Activated CD8-positive, alpha-beta T cell treated with anti-CD3 and anti-CD28 coated beads, Interleukin-2, amount 10 ng/mL, durations not matched to agents 7 days and 5 days (primary cell): ENCODE measurements around the gene PIEZO2. TPM values are rescaled to one million over a fixed set of nuclear protein-coding genes. Genes with fewer than 3 reads are reported as not detected.

Experiments
- ATAC-seq: fragments of 150-1000 bp; cut with Tn5 transposase; one replicate; pipeline ENCODE4 v1.10.0; 2021; ENCODE audit warnings: moderate library complexity
- CTCF ChIA-PET: fragments of 350-600 bp; sonication (Branson Sonifier 250); formaldehyde crosslinking; loops from one replicate; lab custom pipeline; 2021; ENCODE audit warnings: antibody characterized with exemption; lab: Charles Lee
- POLR2A ChIA-PET: fragments of 350-600 bp; sonication (Branson Sonifier 250); formaldehyde crosslinking; loops from one replicate; lab custom pipeline; 2021; ENCODE audit warnings: antibody characterized with exemption; lab: Charles Lee
- DNase-seq: peaks from one replicate; pipeline ENCODE4 v3.0.0-alpha.2; 2020
- H3K27ac Mint-ChIP-seq: one replicate; pipeline ENCODE4 v1.8.0; 2021; ENCODE audit warnings: mild to moderate bottlenecking, mixed read lengths
- H3K27me3 Mint-ChIP-seq: one replicate; pipeline ENCODE4 v1.8.0; 2021; ENCODE audit warnings: low read depth, mixed read lengths
- H3K36me3 Mint-ChIP-seq: one replicate; pipeline ENCODE4 v1.8.0; 2021; ENCODE audit warnings: low read depth, mixed read lengths
- H3K4me1 Mint-ChIP-seq: one replicate; pipeline ENCODE4 v1.8.0; 2021; ENCODE audit warnings: low read depth, mixed read lengths
- H3K4me3 Mint-ChIP-seq: one replicate; pipeline ENCODE4 v1.8.0; 2021; ENCODE audit warnings: mild to moderate bottlenecking, mixed read lengths
- H3K9me3 Mint-ChIP-seq: one replicate; pipeline ENCODE4 v1.8.0; 2022; ENCODE audit warnings: mixed read lengths; ENCODE audit not compliant: insufficient read depth
- total RNA-seq, 2 experiments: library from RNA; stranded (reverse); gene quantifications; one replicate each; pipeline ENCODE4 v1.2.3, GENCODE V29; 2021

Gene PIEZO2
- total RNA-seq, 2 experiments from 2014 or later = not detected

DNA sequence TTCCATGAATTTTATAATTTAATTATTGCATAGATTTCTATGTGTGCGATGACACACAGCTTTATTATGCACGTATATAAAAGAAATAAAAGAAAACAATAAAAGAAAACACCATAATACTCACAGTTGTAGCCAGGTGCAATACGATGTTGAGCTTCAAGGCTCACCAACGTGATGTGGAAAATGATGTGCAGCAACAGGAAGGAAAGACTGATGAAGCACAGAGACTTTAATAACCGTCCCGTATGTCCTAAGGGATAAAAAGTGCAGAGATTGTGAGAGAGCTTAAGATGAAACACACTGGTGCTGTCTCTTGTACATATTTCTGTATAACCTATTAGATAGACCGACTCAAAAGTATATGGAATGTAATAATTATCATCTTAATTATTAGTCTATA lies 170.0 kb downstream of the PIEZO2 start:
- ChIA-PET CTCF (no interaction called here), POLR2A (no interaction called here)
- no peak for DNase-seq
- no peak overlapping the region for H3K27ac Mint-ChIP-seq
- no peaks in the 10 kb centered on the region for H3K36me3 Mint-ChIP-seq
- H3K27me3 Mint-ChIP-seq = no peaks in the 10 kb centered on the region
- H3K9me3 Mint-ChIP-seq = peaks cover 8% of the 10 kb centered on the region
- no peak overlapping the region for H3K4me3 Mint-ChIP-seq
- no peak for ATAC-seq
- no peaks in the 10 kb centered on the region for H3K4me1 Mint-ChIP-seq

DNA sequence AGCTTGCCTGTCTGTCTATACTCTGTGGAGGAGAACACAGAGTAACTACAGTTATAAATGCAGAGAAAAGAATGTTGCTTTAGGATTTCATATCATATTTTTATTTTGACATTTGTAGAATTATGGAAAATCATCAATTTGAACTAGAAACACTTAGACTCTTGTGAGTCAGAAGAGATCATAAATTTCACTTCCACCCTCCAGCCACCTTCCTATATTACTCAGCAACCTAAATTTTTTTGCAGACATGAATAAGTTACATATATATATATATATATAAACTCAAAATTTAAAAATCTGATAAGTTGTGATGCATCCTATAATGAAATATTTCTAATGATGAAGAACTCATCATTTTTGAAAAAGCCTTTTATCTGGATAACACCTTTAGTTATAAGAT lies 172.3 kb downstream of the PIEZO2 start:
- Mint-ChIP-seq H3K27ac (no peak overlapping the region), H3K4me1 (no peaks in the 10 kb centered on the region), H3K36me3 (no peaks in the 10 kb centered on the region), H3K27me3 (no peaks in the 10 kb centered on the region), H3K4me3 (no peak overlapping the region), H3K9me3 (peaks cover 1% of the 10 kb centered on the region)
- DNase-seq (no peak), ATAC-seq (no peak)
- CTCF ChIA-PET = no interaction called here
- POLR2A ChIA-PET = no interaction called here

DNA sequence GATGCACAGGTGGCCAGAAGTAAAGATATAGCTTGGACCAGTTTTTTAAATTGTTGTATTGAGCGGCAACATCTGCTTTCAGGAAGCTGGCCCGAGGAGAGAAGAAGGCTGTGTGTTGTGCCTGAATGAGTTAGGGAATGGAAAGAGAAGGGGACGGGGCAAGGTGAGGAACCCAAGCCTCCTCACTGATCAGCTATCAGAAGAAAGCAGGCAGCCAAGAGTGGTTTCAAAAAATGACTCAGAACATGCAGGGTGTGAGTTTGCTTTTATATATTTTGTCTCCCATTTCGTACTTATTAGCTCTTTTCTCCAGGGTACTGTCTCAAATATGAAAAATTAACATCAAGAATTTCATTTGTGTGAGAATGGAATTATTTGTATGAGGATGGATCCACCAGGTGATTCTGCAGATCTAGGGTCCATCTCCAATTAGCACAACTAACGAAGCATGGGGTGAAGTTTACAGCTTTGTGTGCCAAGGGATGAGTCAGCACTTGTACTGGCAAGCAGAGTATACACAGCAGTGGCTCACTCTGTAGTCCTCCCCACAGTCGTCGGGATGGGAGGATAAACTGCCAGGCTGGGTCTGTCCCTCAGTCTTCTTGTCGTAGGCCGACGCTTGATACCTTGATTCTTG lies 175.7 kb downstream of the PIEZO2 start:
- no peak overlapping the region for H3K4me3 Mint-ChIP-seq
- DNase-seq = no peak
- H3K27ac Mint-ChIP-seq = no peak overlapping the region
- no peaks in the 10 kb centered on the region for H3K36me3 Mint-ChIP-seq
- H3K4me1 Mint-ChIP-seq = no peaks in the 10 kb centered on the region
- ATAC-seq = no peak
- CTCF ChIA-PET = no interaction called here
- POLR2A ChIA-PET = no interaction called here
- no peaks in the 10 kb centered on the region for H3K9me3 Mint-ChIP-seq
- no peaks in the 10 kb centered on the region for H3K27me3 Mint-ChIP-seq

DNA sequence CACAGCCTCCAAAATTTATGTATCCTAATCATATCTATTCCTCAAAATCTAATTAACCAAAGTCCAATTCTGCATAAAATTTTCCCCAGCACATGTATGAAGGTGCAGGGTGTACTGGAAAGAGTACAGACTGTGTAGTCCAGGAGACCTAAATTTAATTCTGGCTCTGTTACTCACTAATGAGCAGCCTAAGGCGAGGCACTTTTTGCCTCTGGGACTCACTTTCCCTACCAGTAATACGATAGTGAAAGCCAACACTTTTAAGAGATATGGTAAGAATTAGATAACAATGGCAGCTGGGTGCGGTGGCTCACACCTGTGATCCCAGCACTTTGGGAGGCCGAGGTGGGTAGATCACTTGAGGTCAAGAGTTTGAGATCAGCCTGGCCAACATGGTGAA lies 177.7 kb downstream of the PIEZO2 start:
- Mint-ChIP-seq H3K27me3 (no peaks in the 10 kb centered on the region), H3K27ac (no peak overlapping the region), H3K36me3 (no peaks in the 10 kb centered on the region), H3K4me1 (no peaks in the 10 kb centered on the region), H3K4me3 (no peak overlapping the region), H3K9me3 (no peaks in the 10 kb centered on the region)
- no peak for DNase-seq
- ChIA-PET CTCF (no interaction called here), POLR2A (no interaction called here)
- no peak for ATAC-seq

DNA sequence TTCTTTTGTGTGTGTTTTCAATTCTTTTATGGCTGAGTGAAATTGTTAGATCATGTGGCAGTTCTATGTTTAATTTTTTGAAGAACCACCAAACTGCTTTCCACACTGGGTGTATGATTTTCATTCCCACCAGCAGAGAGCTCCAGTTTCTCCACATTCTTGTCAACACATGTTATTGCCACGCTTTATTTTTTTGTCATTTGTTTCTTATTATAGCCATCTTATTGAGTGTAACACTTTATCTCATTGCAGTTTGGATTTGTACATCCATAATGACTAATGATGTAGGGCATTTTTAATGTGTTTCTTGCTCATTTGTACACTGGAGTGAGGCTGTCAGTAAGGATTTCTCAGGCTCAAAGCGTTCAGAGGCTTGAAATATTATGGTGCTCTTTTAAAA lies 184.2 kb downstream of the PIEZO2 start:
- POLR2A ChIA-PET = no interaction called here
- Mint-ChIP-seq H3K36me3 (no peaks in the 10 kb centered on the region), H3K4me1 (no peaks in the 10 kb centered on the region), H3K4me3 (no peak overlapping the region), H3K27me3 (no peaks in the 10 kb centered on the region), H3K27ac (no peak overlapping the region), H3K9me3 (no peaks in the 10 kb centered on the region)
- no peak for ATAC-seq
- CTCF ChIA-PET = no interaction called here
- no peak for DNase-seq

DNA sequence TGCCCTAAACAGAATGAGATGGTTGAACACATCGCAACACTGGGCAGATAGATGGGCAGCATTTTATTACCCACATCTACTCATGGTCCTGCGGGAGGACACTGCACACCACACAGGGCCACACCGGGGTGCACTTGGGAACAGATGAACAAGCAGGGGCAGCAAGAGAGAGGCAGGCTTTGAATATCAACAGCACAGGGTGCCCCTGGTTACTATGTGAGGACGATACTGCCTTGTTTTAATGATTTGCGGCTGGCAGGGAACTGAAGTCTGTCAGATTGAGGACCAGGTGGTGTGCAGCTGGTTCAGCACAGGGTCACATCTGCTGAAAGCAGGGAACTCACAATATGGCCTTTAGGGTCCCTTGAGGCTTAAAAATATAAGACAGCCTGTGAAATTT lies 195.7 kb downstream of the PIEZO2 start:
- Mint-ChIP-seq H3K36me3 (no peaks in the 10 kb centered on the region), H3K4me3 (no peak overlapping the region), H3K9me3 (no peaks in the 10 kb centered on the region), H3K27me3 (no peaks in the 10 kb centered on the region), H3K27ac (no peak overlapping the region), H3K4me1 (no peaks in the 10 kb centered on the region)
- CTCF ChIA-PET = no interaction called here
- DNase-seq (no peak), ATAC-seq (no peak)
- POLR2A ChIA-PET = no interaction called here

DNA sequence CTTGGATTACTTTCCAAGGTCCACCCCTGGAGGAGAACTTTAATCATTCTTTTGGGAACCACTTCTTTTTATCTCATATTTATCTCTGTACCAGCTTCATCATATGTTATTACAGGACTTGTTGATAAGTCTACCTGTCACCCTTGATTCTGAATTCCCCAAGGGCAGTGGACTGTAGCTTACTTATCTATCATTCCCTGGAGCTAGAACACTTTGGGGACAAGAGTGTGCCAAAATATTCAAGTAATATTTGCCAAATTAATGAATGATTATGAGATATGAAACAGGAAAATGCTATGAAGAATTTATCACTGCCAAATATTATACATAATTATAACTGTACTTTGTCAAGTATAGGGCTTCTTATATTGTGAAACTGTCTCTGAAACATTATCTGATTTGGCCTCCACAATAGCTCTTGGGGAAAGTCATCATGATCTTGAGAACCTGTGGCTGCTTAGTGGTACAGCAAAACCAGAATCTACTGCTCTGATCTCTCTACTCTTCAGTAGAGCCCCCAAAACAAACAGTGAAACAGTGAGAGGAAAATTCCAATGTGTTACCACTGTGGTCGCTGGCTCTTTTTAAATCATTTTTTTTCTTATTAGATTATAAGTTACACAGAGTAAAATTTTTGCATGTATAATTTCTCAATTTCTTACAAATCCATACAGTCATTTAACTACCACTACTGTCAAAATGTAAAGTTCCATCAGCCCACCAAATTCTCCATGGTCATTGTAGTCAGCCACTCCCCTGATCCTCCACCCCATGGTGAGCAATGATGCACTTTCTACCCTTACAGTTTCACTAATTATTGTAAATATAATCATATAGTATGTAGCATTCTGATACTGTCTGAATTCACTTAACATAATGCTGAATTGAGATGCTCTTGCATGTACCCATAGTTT lies 197.5 kb downstream of the PIEZO2 start:
- DNase-seq (no peak), ATAC-seq (no peak)
- Mint-ChIP-seq H3K27ac (no peak overlapping the region), H3K27me3 (no peaks in the 10 kb centered on the region), H3K9me3 (no peaks in the 10 kb centered on the region), H3K4me3 (no peak overlapping the region), H3K4me1 (no peaks in the 10 kb centered on the region), H3K36me3 (no peaks in the 10 kb centered on the region)
- POLR2A ChIA-PET = no interaction called here
- CTCF ChIA-PET = no interaction called here

DNA sequence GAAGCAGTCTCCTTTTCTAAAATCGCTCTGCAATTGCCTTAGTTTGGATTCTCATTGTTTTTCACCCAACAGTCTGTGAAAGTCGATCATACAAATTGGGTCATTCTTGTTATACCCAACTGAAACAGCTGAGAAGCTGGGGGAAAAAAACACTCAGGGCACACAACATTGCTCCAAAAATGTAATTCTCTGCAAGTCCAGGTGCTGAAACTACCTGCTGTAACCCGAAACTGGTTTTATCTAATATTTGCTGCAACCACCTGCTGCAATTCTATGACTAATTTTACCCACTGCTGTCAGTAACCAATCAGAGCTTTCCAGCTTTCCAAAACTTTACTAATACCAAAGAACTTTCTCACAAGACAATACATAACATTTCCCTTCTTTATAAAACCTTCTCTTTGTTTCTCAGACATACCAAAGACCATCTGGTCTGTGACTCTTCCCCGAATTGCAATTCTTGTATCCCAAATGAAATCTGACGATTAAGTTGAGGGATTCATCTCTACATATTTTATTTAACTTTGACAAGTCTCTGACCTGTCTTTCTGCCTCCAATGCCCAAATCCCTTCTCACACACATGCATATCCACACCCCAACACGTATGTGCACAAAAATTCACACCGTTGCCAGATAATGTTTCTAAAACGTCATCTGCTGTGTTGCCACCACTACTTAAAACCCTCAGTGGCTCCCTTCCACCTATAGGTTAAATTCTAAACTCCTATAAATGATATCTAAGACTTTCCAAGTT lies 198.3 kb downstream of the PIEZO2 start:
- no peak overlapping the region for H3K4me3 Mint-ChIP-seq
- CTCF ChIA-PET = no interaction called here
- no peaks in the 10 kb centered on the region for H3K4me1 Mint-ChIP-seq
- no peak overlapping the region for H3K27ac Mint-ChIP-seq
- DNase-seq (no peak), ATAC-seq (no peak)
- H3K27me3 Mint-ChIP-seq = no peaks in the 10 kb centered on the region
- H3K9me3 Mint-ChIP-seq = peaks cover 2% of the 10 kb centered on the region
- POLR2A ChIA-PET = no interaction called here
- H3K36me3 Mint-ChIP-seq = no peaks in the 10 kb centered on the region

DNA sequence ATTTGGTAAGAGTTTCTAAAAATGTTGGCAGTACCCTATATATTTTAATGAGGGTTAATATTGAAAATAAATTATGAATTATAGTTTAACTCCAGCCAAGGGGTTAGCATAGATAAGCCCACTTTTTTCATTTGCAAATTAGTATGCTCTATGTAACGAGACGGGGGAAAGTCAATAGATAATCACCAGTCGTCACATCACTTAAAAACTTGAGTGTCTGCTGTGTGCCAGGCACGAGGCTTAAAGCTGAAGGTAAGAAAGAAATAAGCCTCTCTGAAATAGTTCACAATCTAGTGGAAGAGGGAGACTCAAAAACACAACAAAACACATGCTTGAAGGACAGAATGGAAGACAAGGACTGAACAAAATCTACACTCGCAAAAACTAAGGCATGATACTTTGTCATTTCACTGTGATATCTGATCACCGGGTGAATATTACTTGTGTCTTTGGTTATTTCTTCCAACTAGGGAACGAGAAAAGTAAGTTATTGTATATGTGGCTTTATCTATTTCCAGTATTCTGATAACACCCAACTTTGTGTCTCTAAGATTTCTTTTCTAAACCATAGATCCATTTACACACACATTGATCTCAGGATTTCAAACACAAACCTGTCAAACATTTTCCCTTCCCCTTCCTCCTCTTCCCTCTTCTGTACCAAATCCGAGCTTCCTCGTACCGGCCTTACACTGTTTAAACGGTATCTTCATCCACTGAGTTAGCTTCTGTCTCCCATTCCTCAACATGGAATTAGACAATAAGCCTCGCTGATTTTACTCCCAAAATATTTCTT lies 199.1 kb downstream of the PIEZO2 start:
- Mint-ChIP-seq H3K27me3 (no peaks in the 10 kb centered on the region), H3K27ac (no peak overlapping the region), H3K9me3 (peaks cover 10% of the 10 kb centered on the region), H3K36me3 (no peaks in the 10 kb centered on the region), H3K4me3 (no peak overlapping the region), H3K4me1 (no peaks in the 10 kb centered on the region)
- DNase-seq (no peak), ATAC-seq (no peak)
- ChIA-PET POLR2A (no interaction called here), CTCF (no interaction called here)

DNA sequence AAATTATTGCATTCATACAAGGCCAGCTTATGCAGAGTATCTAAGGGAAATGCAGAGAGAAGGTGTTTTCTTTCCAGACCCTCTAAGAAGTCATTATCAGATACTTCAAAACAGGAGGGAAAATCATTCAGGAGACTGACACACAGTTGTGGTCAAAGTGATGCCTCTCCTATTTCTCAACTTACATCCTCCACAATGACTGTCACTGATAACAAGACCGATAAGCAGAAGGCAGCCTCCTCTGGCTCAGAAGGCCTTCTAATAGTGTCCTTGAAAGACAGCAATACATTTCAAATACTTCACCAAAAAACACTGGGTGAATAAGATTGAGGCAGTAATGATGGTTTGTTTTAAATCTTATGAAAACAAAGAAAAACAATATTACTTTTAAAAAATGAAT lies 199.7 kb downstream of the PIEZO2 start:
- Mint-ChIP-seq H3K27me3 (no peaks in the 10 kb centered on the region), H3K9me3 (peaks cover 14% of the 10 kb centered on the region), H3K27ac (no peak overlapping the region), H3K4me1 (no peaks in the 10 kb centered on the region), H3K4me3 (no peak overlapping the region), H3K36me3 (no peaks in the 10 kb centered on the region)
- ATAC-seq (no peak), DNase-seq (no peak)
- ChIA-PET POLR2A (no interaction called here), CTCF (no interaction called here)

DNA sequence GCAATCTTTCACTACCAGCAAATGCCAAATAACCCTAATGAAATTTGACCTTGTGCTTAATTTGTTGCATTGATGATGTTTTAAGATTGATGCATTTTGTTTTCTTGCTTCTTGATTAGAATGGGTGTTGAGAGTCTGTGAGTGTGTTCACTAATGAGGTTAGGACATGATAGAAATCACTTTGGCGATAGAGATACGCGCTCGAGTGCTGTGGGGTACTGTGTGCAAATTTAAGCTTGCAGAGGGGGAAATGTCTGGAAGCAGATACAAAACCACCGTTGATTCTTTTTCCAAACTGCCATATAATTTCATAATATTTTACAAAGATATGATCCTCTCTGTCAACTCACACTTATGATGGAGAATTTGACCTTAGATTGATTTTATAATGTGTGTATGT lies 200.9 kb downstream of the PIEZO2 start:
- no peak overlapping the region for H3K27ac Mint-ChIP-seq
- H3K27me3 Mint-ChIP-seq = no peaks in the 10 kb centered on the region
- ChIA-PET CTCF (no interaction called here), POLR2A (no interaction called here)
- DNase-seq (no peak), ATAC-seq (no peak)
- no peak overlapping the region for H3K4me3 Mint-ChIP-seq
- no peaks in the 10 kb centered on the region for H3K36me3 Mint-ChIP-seq
- H3K9me3 Mint-ChIP-seq = peaks cover 16% of the 10 kb centered on the region
- no peaks in the 10 kb centered on the region for H3K4me1 Mint-ChIP-seq
